ENCODE results near the gene SUPT3H.

The SUPT3H gene

GRCh38 chr6:44965708-44966107 is 412.0 kb downstream of the SUPT3H start:
- H3K36me3 ChIP-seq (ENCODE audit: control insufficient read depth, insufficient read depth, low read length) = no peaks in the 10 kb centered on the region
- no CpG with 5 or more reads among the region's 4 CpGs for WGBS (ENCODE audit: extremely low coverage, insufficient coverage, low lambda C conversion rate)
- H3K4ac ChIP-seq (ENCODE audit: low read depth, low read length) = no peak overlapping the region
- no peak overlapping the region for H2BK15ac ChIP-seq (replicated peaks; ENCODE audit: low read depth)
- no peaks in the 10 kb centered on the region for H3K4me1 ChIP-seq (ENCODE audit: control insufficient read depth, low read depth, low read length)
- H3K27me3 ChIP-seq (ENCODE audit: insufficient read depth, low read length, poor library complexity) = no peaks in the 10 kb centered on the region
- no peak overlapping the region for H3K27ac ChIP-seq (ENCODE audit: low read depth, low read length)
- H2BK5ac ChIP-seq (ENCODE audit: low read length) = no peak overlapping the region
- no peak overlapping the region for H3K4me2 ChIP-seq (ENCODE audit: low read length)
- H3K79me2 ChIP-seq (ENCODE audit: control insufficient read depth, insufficient read depth, low read length) = no peaks in the 10 kb centered on the region
- no peak overlapping the region for H3K9ac ChIP-seq (ENCODE audit: low read length)
- no peak for DNase-seq
- H4K8ac ChIP-seq (ENCODE audit: low read depth, low read length) = no peak overlapping the region
- H2AK5ac ChIP-seq (ENCODE audit: low read length) = no peak overlapping the region
- H3K18ac ChIP-seq (ENCODE audit: low read length) = no peak overlapping the region
- H3K79me1 ChIP-seq (ENCODE audit: low read length) = no peaks in the 10 kb centered on the region
- no peak overlapping the region for H3K56ac ChIP-seq (ENCODE audit: low read length)
- H3K23ac ChIP-seq (ENCODE audit: low read length) = no peak overlapping the region
- no peak overlapping the region for H2BK120ac ChIP-seq (ENCODE audit: low read depth, low read length)
- no peak overlapping the region for H4K5ac ChIP-seq (ENCODE audit: low read length)
- H3K4me3 ChIP-seq (ENCODE audit: low read length) = no peak overlapping the region

GRCh38 chr6:44960898-44961297 is 416.8 kb downstream of the SUPT3H start:
- Histone ChIP-seq H3K27me3 (ENCODE audit: insufficient read depth, low read length, poor library complexity) (no peaks in the 10 kb centered on the region), H2BK5ac (ENCODE audit: low read length) (no peak overlapping the region), H3K36me3 (ENCODE audit: control insufficient read depth, insufficient read depth, low read length) (no peaks in the 10 kb centered on the region), H3K79me1 (ENCODE audit: low read length) (no peaks in the 10 kb centered on the region), H3K18ac (ENCODE audit: low read length) (no peak overlapping the region), H3K56ac (ENCODE audit: low read length) (no peak overlapping the region), H3K9ac (ENCODE audit: low read length) (no peak overlapping the region), H4K8ac (ENCODE audit: low read depth, low read length) (no peak overlapping the region), H3K4me3 (ENCODE audit: low read length) (no peak overlapping the region), H3K23ac (ENCODE audit: low read length) (no peak overlapping the region), H3K4me2 (ENCODE audit: low read length) (no peak overlapping the region), H2BK120ac (ENCODE audit: low read depth, low read length) (no peak overlapping the region), H3K4ac (ENCODE audit: low read depth, low read length) (no peak overlapping the region), H3K79me2 (ENCODE audit: control insufficient read depth, insufficient read depth, low read length) (no peaks in the 10 kb centered on the region), H3K27ac (ENCODE audit: low read depth, low read length) (no peak overlapping the region), H4K5ac (ENCODE audit: low read length) (no peak overlapping the region), H3K4me1 (ENCODE audit: control insufficient read depth, low read depth, low read length) (no peaks in the 10 kb centered on the region), H2BK15ac (replicated peaks; ENCODE audit: low read depth) (no peak overlapping the region), H2AK5ac (ENCODE audit: low read length) (no peak overlapping the region)
- no peak for DNase-seq
- no CpG with 5 or more reads among the region's 4 CpGs for WGBS (ENCODE audit: extremely low coverage, insufficient coverage, low lambda C conversion rate)

GRCh38 chr6:44959651-44960050 is 418.1 kb downstream of the SUPT3H start:
- H3K27me3 ChIP-seq (ENCODE audit: insufficient read depth, low read length, poor library complexity) = no peaks in the 10 kb centered on the region
- H3K4ac ChIP-seq (ENCODE audit: low read depth, low read length) = no peak overlapping the region
- H4K5ac ChIP-seq (ENCODE audit: low read length) = no peak overlapping the region
- H2BK120ac ChIP-seq (ENCODE audit: low read depth, low read length) = no peak overlapping the region
- no peak overlapping the region for H3K18ac ChIP-seq (ENCODE audit: low read length)
- no peaks in the 10 kb centered on the region for H3K36me3 ChIP-seq (ENCODE audit: control insufficient read depth, insufficient read depth, low read length)
- H2BK15ac ChIP-seq (replicated peaks; ENCODE audit: low read depth) = no peak overlapping the region
- no peaks in the 10 kb centered on the region for H3K4me1 ChIP-seq (ENCODE audit: control insufficient read depth, low read depth, low read length)
- no CpG with 5 or more reads among the region's 3 CpGs for WGBS (ENCODE audit: extremely low coverage, insufficient coverage, low lambda C conversion rate)
- DNase-seq = no peak
- H3K4me3 ChIP-seq (ENCODE audit: low read length) = no peak overlapping the region
- no peak overlapping the region for H3K56ac ChIP-seq (ENCODE audit: low read length)
- H2AK5ac ChIP-seq (ENCODE audit: low read length) = no peak overlapping the region
- H3K79me2 ChIP-seq (ENCODE audit: control insufficient read depth, insufficient read depth, low read length) = no peaks in the 10 kb centered on the region
- no peaks in the 10 kb centered on the region for H3K79me1 ChIP-seq (ENCODE audit: low read length)
- no peak overlapping the region for H3K9ac ChIP-seq (ENCODE audit: low read length)
- H4K8ac ChIP-seq (ENCODE audit: low read depth, low read length) = no peak overlapping the region
- H3K23ac ChIP-seq (ENCODE audit: low read length) = no peak overlapping the region
- no peak overlapping the region for H3K27ac ChIP-seq (ENCODE audit: low read depth, low read length)
- H2BK5ac ChIP-seq (ENCODE audit: low read length) = no peak overlapping the region
- H3K4me2 ChIP-seq (ENCODE audit: low read length) = no peak overlapping the region

- H4K8ac ChIP-seq (ENCODE audit: low read depth, low read length) = no peak overlapping the region
- H3K27ac ChIP-seq (ENCODE audit: low read depth, low read length) = no peak overlapping the region
These were observed 420.6 kb downstream of the SUPT3H start for GRCh38 chr6:44957156-44957555.

GRCh38 chr6:44956396-44956795 is 421.3 kb downstream of the SUPT3H start:
- Histone ChIP-seq H3K18ac (ENCODE audit: low read length) (no peak overlapping the region), H3K4ac (ENCODE audit: low read depth, low read length) (no peak overlapping the region), H3K27me3 (ENCODE audit: insufficient read depth, low read length, poor library complexity) (no peaks in the 10 kb centered on the region), H3K9ac (ENCODE audit: low read length) (no peak overlapping the region), H2BK120ac (ENCODE audit: low read depth, low read length) (no peak overlapping the region), H3K79me1 (ENCODE audit: low read length) (no peaks in the 10 kb centered on the region), H3K4me3 (ENCODE audit: low read length) (no peak overlapping the region), H3K27ac (ENCODE audit: low read depth, low read length) (no peak overlapping the region), H3K56ac (ENCODE audit: low read length) (no peak overlapping the region), H4K5ac (ENCODE audit: low read length) (no peak overlapping the region), H3K4me1 (ENCODE audit: control insufficient read depth, low read depth, low read length) (no peaks in the 10 kb centered on the region), H3K79me2 (ENCODE audit: control insufficient read depth, insufficient read depth, low read length) (no peaks in the 10 kb centered on the region), H2BK15ac (replicated peaks; ENCODE audit: low read depth) (no peak overlapping the region), H3K36me3 (ENCODE audit: control insufficient read depth, insufficient read depth, low read length) (no peaks in the 10 kb centered on the region), H3K23ac (ENCODE audit: low read length) (no peak overlapping the region), H2AK5ac (ENCODE audit: low read length) (no peak overlapping the region), H2BK5ac (ENCODE audit: low read length) (no peak overlapping the region), H3K4me2 (ENCODE audit: low read length) (no peak overlapping the region), H4K8ac (ENCODE audit: low read depth, low read length) (no peak overlapping the region)
- no CpG with 5 or more reads among the region's 5 CpGs for WGBS (ENCODE audit: extremely low coverage, insufficient coverage, low lambda C conversion rate)
- DNase-seq = no peak

More at GRCh38 chr6:44957156-44957555, 420.6 kb downstream of the SUPT3H start:
- no peak overlapping the region for H2BK5ac ChIP-seq (ENCODE audit: low read length)
- no peaks in the 10 kb centered on the region for H3K36me3 ChIP-seq (ENCODE audit: control insufficient read depth, insufficient read depth, low read length)
- no peak overlapping the region for H3K56ac ChIP-seq (ENCODE audit: low read length)
- H3K9ac ChIP-seq (ENCODE audit: low read length) = no peak overlapping the region
- H3K4me3 ChIP-seq (ENCODE audit: low read length) = no peak overlapping the region
- H4K5ac ChIP-seq (ENCODE audit: low read length) = no peak overlapping the region
- H2BK120ac ChIP-seq (ENCODE audit: low read depth, low read length) = no peak overlapping the region
- no peaks in the 10 kb centered on the region for H3K79me2 ChIP-seq (ENCODE audit: control insufficient read depth, insufficient read depth, low read length)
- no peaks in the 10 kb centered on the region for H3K27me3 ChIP-seq (ENCODE audit: insufficient read depth, low read length, poor library complexity)
- no peak for DNase-seq
- H3K23ac ChIP-seq (ENCODE audit: low read length) = no peak overlapping the region
- no peak overlapping the region for H3K4me2 ChIP-seq (ENCODE audit: low read length)
- no peak overlapping the region for H2BK15ac ChIP-seq (replicated peaks; ENCODE audit: low read depth)
- H3K18ac ChIP-seq (ENCODE audit: low read length) = no peak overlapping the region
- H2AK5ac ChIP-seq (ENCODE audit: low read length) = no peak overlapping the region
- 100% methylated on average over 1 of the region's 4 CpGs for WGBS (ENCODE audit: extremely low coverage, insufficient coverage, low lambda C conversion rate)
- H3K4me1 ChIP-seq (ENCODE audit: control insufficient read depth, low read depth, low read length) = no peaks in the 10 kb centered on the region
- H3K79me1 ChIP-seq (ENCODE audit: low read length) = no peaks in the 10 kb centered on the region
- no peak overlapping the region for H3K4ac ChIP-seq (ENCODE audit: low read depth, low read length)

- Histone ChIP-seq H3K18ac (ENCODE audit: low read length) (no peak overlapping the region), H4K5ac (ENCODE audit: low read length) (no peak overlapping the region), H3K4me3 (ENCODE audit: low read length) (no peak overlapping the region), H3K23ac (ENCODE audit: low read length) (no peak overlapping the region), H2BK5ac (ENCODE audit: low read length) (no peak overlapping the region), H2BK120ac (ENCODE audit: low read depth, low read length) (no peak overlapping the region), H3K36me3 (ENCODE audit: control insufficient read depth, insufficient read depth, low read length) (no peaks in the 10 kb centered on the region), H3K4me1 (ENCODE audit: control insufficient read depth, low read depth, low read length) (no peaks in the 10 kb centered on the region), H3K4me2 (ENCODE audit: low read length) (no peak overlapping the region), H2BK15ac (replicated peaks; ENCODE audit: low read depth) (no peak overlapping the region), H3K9ac (ENCODE audit: low read length) (no peak overlapping the region), H2AK5ac (ENCODE audit: low read length) (no peak overlapping the region), H4K8ac (ENCODE audit: low read depth, low read length) (no peak overlapping the region), H3K56ac (ENCODE audit: low read length) (no peak overlapping the region), H3K27me3 (ENCODE audit: insufficient read depth, low read length, poor library complexity) (no peaks in the 10 kb centered on the region), H3K4ac (ENCODE audit: low read depth, low read length) (no peak overlapping the region), H3K79me2 (ENCODE audit: control insufficient read depth, insufficient read depth, low read length) (no peaks in the 10 kb centered on the region), H3K79me1 (ENCODE audit: low read length) (no peaks in the 10 kb centered on the region), H3K27ac (ENCODE audit: low read depth, low read length) (no peak overlapping the region)
- no CpG with 5 or more reads among the region's 11 CpGs for WGBS (ENCODE audit: extremely low coverage, insufficient coverage, low lambda C conversion rate)
- no peak for DNase-seq
These were observed 422.6 kb downstream of the SUPT3H start for GRCh38 chr6:44955145-44955544.
